MG63 (cell line): Measurements from ENCODE around the gene MMP23B. TPM values are rescaled to one million over a fixed set of nuclear protein-coding genes. Genes with fewer than 3 reads are reported as not detected.
"Not testable (repeated sequence)": the region's sequence is repeated elsewhere in the genome, so short reads cannot be mapped to it uniquely, and the experiment has no call there.

Experiments
- DNase-seq: peaks from one replicate; pipeline ENCODE4 v3.0.0-alpha.2; 2020
- H3K27me3 ChIP-seq: fragments of 250-450 bp; sonication (Bioruptor Pico); 2 replicates; pipeline ENCODE4 v1.5.1; 2020; ENCODE audit warnings: mild to moderate bottlenecking, moderate library complexity
- H3K36me3 ChIP-seq: fragments of 250-450 bp; sonication (Bioruptor Pico); 2 replicates; pipeline ENCODE4 v1.5.1; 2020; ENCODE audit warnings: mild to moderate bottlenecking, moderate library complexity
- H3K4me3 ChIP-seq: fragments of 250-450 bp; sonication (Bioruptor Pico); 2 replicates; pipeline ENCODE4 v1.5.1; 2020; ENCODE audit warnings: mild to moderate bottlenecking, moderate library complexity
- H3K9me3 ChIP-seq: fragments of 250-450 bp; sonication (Bioruptor Pico); 2 replicates; pipeline ENCODE4 v1.5.1; 2020; ENCODE audit warnings: mild to moderate bottlenecking, moderate library complexity
- total RNA-seq: library from RNA; depleted of rRNA; stranded (reverse); fragments of >200 nt; shearing (Covaris generic); gene quantifications from 2 replicates; pipeline ENCODE4 v1.2.3, GENCODE V29; 2014; ENCODE audit warnings: low replicate concordance

Gene MMP23B
- total RNA-seq, 1 experiment from 2014 or later = 1.6 TPM

GRCh38 chr1:1637479-1637875 is 5.5 kb downstream of the MMP23B start:
- H3K4me3 ChIP-seq, H3K27me3 ChIP-seq, H3K9me3 ChIP-seq, DNase-seq, H3K36me3 ChIP-seq: not testable (repeated sequence)

GRCh38 chr1:1638528-1638927 is 6.6 kb downstream of the MMP23B start:
- H3K9me3 ChIP-seq, H3K36me3 ChIP-seq, H3K4me3 ChIP-seq, H3K27me3 ChIP-seq, DNase-seq: not testable (repeated sequence)

- H3K36me3 ChIP-seq, H3K4me3 ChIP-seq, H3K27me3 ChIP-seq, DNase-seq, H3K9me3 ChIP-seq: not testable (repeated sequence)
Measured at GRCh38 chr1:1639368-1639767, 7.4 kb downstream of the MMP23B start.

- not testable (repeated sequence) for H3K4me3 ChIP-seq, H3K27me3 ChIP-seq, DNase-seq, H3K9me3 ChIP-seq, H3K36me3 ChIP-seq
Measured at GRCh38 chr1:1640081-1640480, 8.1 kb downstream of the MMP23B start.

DNA sequence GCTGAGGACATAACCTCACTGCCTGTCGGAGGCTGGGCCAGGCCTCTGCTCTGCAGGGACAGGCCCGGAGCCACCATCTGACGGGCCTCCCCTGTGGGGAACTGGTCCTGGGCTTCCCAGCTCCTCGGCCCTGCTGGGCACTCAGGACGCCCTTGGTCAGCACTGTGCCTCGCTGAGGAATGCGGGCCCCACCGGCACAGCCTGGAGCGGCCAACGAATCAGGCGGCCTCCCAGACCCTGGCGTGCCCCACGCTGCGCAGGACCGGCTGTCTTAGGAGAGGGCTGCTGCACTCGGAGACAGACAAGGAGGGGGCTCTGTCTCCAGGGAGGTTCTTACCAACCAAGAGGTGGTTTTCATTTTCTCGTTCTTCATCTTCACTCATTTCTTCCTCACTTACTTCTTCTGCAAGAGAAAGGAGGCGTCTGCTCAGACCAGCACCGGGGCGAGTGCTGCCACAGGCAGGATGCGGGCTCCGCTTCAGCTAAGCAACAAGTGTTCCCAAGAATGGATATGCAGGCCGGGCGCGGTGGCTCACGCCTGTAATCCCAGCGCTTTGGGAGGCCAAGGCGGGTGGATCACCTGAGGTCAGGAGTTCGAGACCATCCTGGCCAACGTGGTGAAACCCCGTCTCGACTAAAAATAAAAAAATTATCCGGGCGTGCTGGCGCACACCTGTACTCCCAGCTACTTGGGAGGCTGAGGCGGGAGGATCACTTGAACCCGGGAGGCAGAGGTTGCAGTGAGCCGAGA is 8.9 kb downstream of the MMP23B start:
- H3K4me3 ChIP-seq, H3K27me3 ChIP-seq, H3K36me3 ChIP-seq, H3K9me3 ChIP-seq, DNase-seq: not testable (repeated sequence)

DNA sequence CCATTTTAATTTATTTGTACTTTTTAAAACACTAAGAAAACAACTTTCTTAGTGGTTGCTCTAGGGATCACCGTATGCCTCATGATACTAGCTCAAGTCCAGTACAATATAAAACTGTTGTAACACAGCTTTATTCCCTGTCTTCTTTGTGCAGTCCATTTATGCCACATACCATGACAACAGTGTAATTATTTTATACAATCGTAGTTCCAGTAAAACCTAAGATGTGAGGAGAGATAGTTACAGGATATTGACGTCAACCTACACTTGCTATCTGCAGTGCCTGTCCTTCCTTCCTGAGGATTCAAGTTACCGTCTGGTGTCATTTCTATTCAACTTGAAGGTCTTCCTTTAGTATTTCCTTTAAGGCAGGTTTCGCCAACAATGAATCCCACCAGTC is 14.4 kb downstream of the MMP23B start:
- H3K36me3 ChIP-seq = peaks cover 13% of the 10 kb centered on the region
- H3K27me3 ChIP-seq, H3K4me3 ChIP-seq, DNase-seq, H3K9me3 ChIP-seq: not testable (repeated sequence)

GRCh38 chr1:1647567-1648241 is 15.7 kb downstream of the MMP23B start:
- H3K36me3 ChIP-seq = peaks cover 18% of the 10 kb centered on the region
- H3K9me3 ChIP-seq, DNase-seq, H3K4me3 ChIP-seq, H3K27me3 ChIP-seq: not testable (repeated sequence)

DNA sequence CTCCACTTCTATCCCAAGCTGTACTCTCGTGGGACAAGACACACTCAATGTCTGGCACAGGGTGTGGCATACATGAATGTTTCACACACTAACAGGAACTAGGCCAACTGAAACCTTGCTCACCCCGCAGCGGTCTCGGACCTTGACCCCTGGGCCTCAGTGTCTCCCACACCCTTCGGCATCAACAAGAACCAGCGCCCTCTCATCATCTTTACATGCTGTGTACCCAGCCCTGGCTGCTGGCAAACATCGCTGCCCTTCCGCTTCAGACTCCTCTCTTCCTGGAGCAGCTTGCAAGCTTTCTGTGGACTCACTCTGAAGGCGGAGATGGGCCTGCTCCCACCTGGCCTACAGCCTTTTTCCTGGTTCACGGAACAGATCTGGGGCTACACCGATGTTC is 16.3 kb downstream of the MMP23B start:
- not testable (repeated sequence) for H3K27me3 ChIP-seq, DNase-seq, H3K9me3 ChIP-seq, H3K4me3 ChIP-seq
- peaks cover 23% of the 10 kb centered on the region for H3K36me3 ChIP-seq

- peak; percentile 96 for DNase-seq
- not testable (repeated sequence) for H3K27me3 ChIP-seq
- peaks cover 27% of the 10 kb centered on the region for H3K36me3 ChIP-seq
Measured at GRCh38 chr1:1658583-1659549, 26.9 kb downstream of the MMP23B start, which contains the start of gene CDK11B. TSS of gene CDK11B (minus strand) at chr1:1659004. CDS start at chr1:1657485, 1,519 bp downstream.

GRCh38 chr1:1662392-1662791 is 30.4 kb downstream of the MMP23B start:
- not testable (repeated sequence) for H3K4me3 ChIP-seq, H3K27me3 ChIP-seq, H3K9me3 ChIP-seq, DNase-seq
- H3K36me3 ChIP-seq = peaks cover 15% of the 10 kb centered on the region

More at GRCh38 chr1:1658583-1659549, 26.9 kb downstream of the MMP23B start, which contains the start of gene CDK11B:
- H3K4me3 ChIP-seq = peak within 1 kb of the TSS; percentile 87
- not testable (repeated sequence) for H3K9me3 ChIP-seq

- not testable (repeated sequence) for H3K27me3 ChIP-seq, H3K9me3 ChIP-seq, DNase-seq, H3K4me3 ChIP-seq
- peaks cover 15% of the 10 kb centered on the region for H3K36me3 ChIP-seq
Measured at GRCh38 chr1:1662830-1663560, 31.0 kb downstream of the MMP23B start.

DNA sequence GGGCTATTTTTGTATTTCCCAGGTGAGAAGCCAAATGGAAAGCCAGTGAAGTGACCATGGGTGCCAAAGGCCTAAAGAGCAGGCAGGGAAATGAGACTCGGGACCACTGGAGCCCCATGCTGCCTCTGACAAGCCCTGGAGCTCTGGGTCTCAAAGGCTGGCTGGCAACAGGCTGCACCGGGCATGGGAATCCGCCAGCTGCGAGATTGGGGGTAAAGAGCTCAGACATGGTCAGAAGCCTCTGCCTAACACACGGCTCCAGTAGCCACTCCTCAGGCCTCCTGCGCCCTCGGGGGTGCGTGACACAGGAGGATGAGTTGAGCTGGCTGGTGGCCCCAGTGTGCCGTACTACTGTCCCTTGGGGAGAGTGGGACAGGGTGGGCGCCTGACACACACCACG is 32.3 kb downstream of the MMP23B start:
- DNase-seq, H3K27me3 ChIP-seq, H3K9me3 ChIP-seq, H3K4me3 ChIP-seq: not testable (repeated sequence)
- H3K36me3 ChIP-seq = peaks cover 15% of the 10 kb centered on the region

- Histone ChIP-seq H3K36me3 (peaks cover 15% of the 10 kb centered on the region), H3K9me3 (no peaks in the 10 kb centered on the region), H3K27me3 (no peaks in the 10 kb centered on the region), H3K4me3 (no peak overlapping the region)
- DNase-seq = no peak
Measured at GRCh38 chr1:1664941-1665814, 33.2 kb downstream of the MMP23B start.

- H3K27me3 ChIP-seq = no peaks in the 10 kb centered on the region
- H3K4me3 ChIP-seq = no peak overlapping the region
- H3K9me3 ChIP-seq = no peaks in the 10 kb centered on the region
- peaks cover 20% of the 10 kb centered on the region for H3K36me3 ChIP-seq
- no peak for DNase-seq
Measured at GRCh38 chr1:1665815-1666251, 33.9 kb downstream of the MMP23B start.

- DNase-seq = no peak
- H3K27me3 ChIP-seq = no peaks in the 10 kb centered on the region
- H3K4me3 ChIP-seq = no peak overlapping the region
- H3K9me3 ChIP-seq = no peaks in the 10 kb centered on the region
- peaks cover 25% of the 10 kb centered on the region for H3K36me3 ChIP-seq
Measured at GRCh38 chr1:1666526-1666925, 34.6 kb downstream of the MMP23B start.
